ENCODE results near the gene CYYR1. TPM values are rescaled to one million over a fixed set of nuclear protein-coding genes. Genes with fewer than 3 reads are reported as not detected.

Gene CYYR1
- total RNA-seq (2014; rRNA removed; shearing (Covaris generic); ENCODE audit: low replicate concordance), result not detected in 2 replicates

GRCh38 chr21:26572702-26573381 lies at the start of gene CYYR1:
Gene CYYR1, minus strand, starts transcription at chr21:26573286. Its CDS starts 346 bp downstream, at chr21:26572940.
- peak; percentile 33 for DNase-seq

GRCh38 chr21:26617176-26617575 lies 44.1 kb upstream of the CYYR1 start:
- peaks cover 12% of the 10 kb centered on the region for H3K27me3 ChIP-seq
- no peaks in the 10 kb centered on the region for H3K36me3 ChIP-seq
- H3K4me3 ChIP-seq, result no peak overlapping the region
- DNase-seq, result no peak
- no peaks in the 10 kb centered on the region for H3K9me3 ChIP-seq

More at GRCh38 chr21:26572702-26573381, at the start of gene CYYR1:
- no peaks in the 10 kb centered on the region for H3K36me3 ChIP-seq
- H3K9me3 ChIP-seq, result peaks cover 3% of the 10 kb centered on the region; the same call in 1 of the 2 replicates
- peak within 1 kb of the TSS; percentile 44 for H3K4me3 ChIP-seq
- peaks cover 16% of the 10 kb centered on the region for H3K27me3 ChIP-seq

GRCh38 chr21:26614251-26614650 lies 41.2 kb upstream of the CYYR1 start:
- Histone ChIP-seq H3K9me3 (no peaks in the 10 kb centered on the region), H3K36me3 (no peaks in the 10 kb centered on the region), H3K27me3 (peaks cover 12% of the 10 kb centered on the region), H3K4me3 (no peak overlapping the region)
- no peak for DNase-seq

GRCh38 chr21:26599261-26599660 lies 26.2 kb upstream of the CYYR1 start:
- Histone ChIP-seq H3K9me3 (no peaks in the 10 kb centered on the region), H3K27me3 (no peaks in the 10 kb centered on the region), H3K36me3 (no peaks in the 10 kb centered on the region), H3K4me3 (no peak overlapping the region)
- no peak for DNase-seq

GRCh38 chr21:26597981-26598380 lies 24.9 kb upstream of the CYYR1 start:
- no peak for DNase-seq
- Histone ChIP-seq H3K27me3 (no peaks in the 10 kb centered on the region), H3K4me3 (no peak overlapping the region), H3K9me3 (no peaks in the 10 kb centered on the region), H3K36me3 (no peaks in the 10 kb centered on the region)

- H3K9me3 ChIP-seq, result no peaks in the 10 kb centered on the region
- H3K4me3 ChIP-seq, result no peak overlapping the region
- DNase-seq, result no peak
- no peaks in the 10 kb centered on the region for H3K27me3 ChIP-seq
- H3K36me3 ChIP-seq, result no peaks in the 10 kb centered on the region
Observed at GRCh38 chr21:26597031-26597430, 23.9 kb upstream of the CYYR1 start.

GRCh38 chr21:26595971-26596370 lies 22.9 kb upstream of the CYYR1 start:
- no peak for DNase-seq
- Histone ChIP-seq H3K27me3 (no peaks in the 10 kb centered on the region), H3K4me3 (no peak overlapping the region), H3K9me3 (no peaks in the 10 kb centered on the region), H3K36me3 (no peaks in the 10 kb centered on the region)

- no peak for DNase-seq
- no peaks in the 10 kb centered on the region for H3K27me3 ChIP-seq
- no peaks in the 10 kb centered on the region for H3K9me3 ChIP-seq
- no peaks in the 10 kb centered on the region for H3K36me3 ChIP-seq
- H3K4me3 ChIP-seq, result no peak overlapping the region
Observed at GRCh38 chr21:26593800-26594199, 20.7 kb upstream of the CYYR1 start.

GRCh38 chr21:26591543-26591942 lies 18.5 kb upstream of the CYYR1 start:
- DNase-seq, result no peak

GRCh38 chr21:26588446-26588845 lies 15.4 kb upstream of the CYYR1 start:
- Histone ChIP-seq H3K27me3 (no peaks in the 10 kb centered on the region), H3K36me3 (no peaks in the 10 kb centered on the region), H3K4me3 (no peak overlapping the region), H3K9me3 (no peaks in the 10 kb centered on the region)
- DNase-seq, result no peak

More at GRCh38 chr21:26591543-26591942, 18.5 kb upstream of the CYYR1 start:
- no peaks in the 10 kb centered on the region for H3K36me3 ChIP-seq
- H3K27me3 ChIP-seq, result no peaks in the 10 kb centered on the region
- H3K9me3 ChIP-seq, result no peaks in the 10 kb centered on the region
- H3K4me3 ChIP-seq, result no peak overlapping the region

- no peaks in the 10 kb centered on the region for H3K9me3 ChIP-seq
- no peaks in the 10 kb centered on the region for H3K36me3 ChIP-seq
- no peak for DNase-seq
- no peaks in the 10 kb centered on the region for H3K27me3 ChIP-seq
- H3K4me3 ChIP-seq, result peak overlapping the region; percentile 37
Observed at GRCh38 chr21:26587736-26588201, 14.7 kb upstream of the CYYR1 start.

GRCh38 chr21:26583769-26584168 lies 10.7 kb upstream of the CYYR1 start:
- Histone ChIP-seq H3K9me3 (peaks cover 12% of the 10 kb centered on the region), H3K36me3 (no peaks in the 10 kb centered on the region), H3K4me3 (peak overlapping the region; percentile 34), H3K27me3 (no peaks in the 10 kb centered on the region)
- DNase-seq, result no peak

GRCh38 chr21:26581818-26582217 lies 8.7 kb upstream of the CYYR1 start:
- Histone ChIP-seq H3K36me3 (no peaks in the 10 kb centered on the region), H3K4me3 (no peak overlapping the region)
- DNase-seq, result no peak

GRCh38 chr21:26572076-26572701 lies 897 bp downstream of the CYYR1 start:
- Histone ChIP-seq H3K36me3 (no peaks in the 10 kb centered on the region), H3K4me3 (peak overlapping the region; percentile 44), H3K9me3 (peaks cover 3% of the 10 kb centered on the region; the same call in 1 of the 2 replicates), H3K27me3 (peaks cover 16% of the 10 kb centered on the region)
- DNase-seq, result no peak

More at GRCh38 chr21:26581818-26582217, 8.7 kb upstream of the CYYR1 start:
- peaks cover 12% of the 10 kb centered on the region for H3K9me3 ChIP-seq
- no peaks in the 10 kb centered on the region for H3K27me3 ChIP-seq

- DNase-seq, result no peak
- H3K27me3 ChIP-seq, result peaks cover 16% of the 10 kb centered on the region
- peaks cover 3% of the 10 kb centered on the region; the same call in 1 of the 2 replicates for H3K9me3 ChIP-seq
- H3K4me3 ChIP-seq, result no peak overlapping the region
- no peaks in the 10 kb centered on the region for H3K36me3 ChIP-seq
Observed at GRCh38 chr21:26570203-26570602, 2.9 kb downstream of the CYYR1 start.

- Histone ChIP-seq H3K4me3 (no peak overlapping the region), H3K9me3 (no peaks in the 10 kb centered on the region), H3K27me3 (peaks cover 2% of the 10 kb centered on the region; the same call in 1 of the 2 replicates), H3K36me3 (no peaks in the 10 kb centered on the region)
- no peak for DNase-seq
Observed at GRCh38 chr21:26565546-26565945, 7.5 kb downstream of the CYYR1 start.

GRCh38 chr21:26565111-26565510 lies 8.0 kb downstream of the CYYR1 start:
- Histone ChIP-seq H3K9me3 (no peaks in the 10 kb centered on the region), H3K27me3 (peaks cover 2% of the 10 kb centered on the region; the same call in 1 of the 2 replicates), H3K36me3 (no peaks in the 10 kb centered on the region), H3K4me3 (no peak overlapping the region)
- no peak for DNase-seq

Data from MG63 (cell line).